NCI-H748 treated with DMSO at 0.1 percent for 48 hours (cell line): Measurements from ENCODE around the gene ATP10D.
"Not testable (repeated sequence)": the region's sequence is repeated elsewhere in the genome, so short reads cannot be mapped to it uniquely, and the experiment has no call there.

ENCODE experiments used
- DNase-seq: peaks from one replicate; lab custom pipeline; 2025; lab: John Stamatoyannopoulos, UW

ATP10D gene

GRCh38 chr4:47485047-47485692, at the start of gene ATP10D:
Gene ATP10D (plus strand): TSS chr4:47485275. CDS start chr4:47512541, 27,266 bp downstream.
- peak; percentile 59 for DNase-seq

GRCh38 chr4:47442980-47443379, 42.1 kb upstream of the ATP10D start:
- DNase-seq, result no peak

GRCh38 chr4:47444031-47444430, 41.0 kb upstream of the ATP10D start:
- no peak for DNase-seq

- no peak for DNase-seq
Measured at GRCh38 chr4:47451657-47452056, 33.4 kb upstream of the ATP10D start.

- DNase-seq, result no peak
Measured at GRCh38 chr4:47462799-47463234, 22.3 kb upstream of the ATP10D start.

GRCh38 chr4:47463235-47463956, 21.7 kb upstream of the ATP10D start, which contains the start of gene COMMD8:
Gene COMMD8 (minus strand): TSS chr4:47463702. CDS start chr4:47463651, 51 bp downstream.
- peak; percentile 64 for DNase-seq

- DNase-seq, result no peak
Measured at GRCh38 chr4:47465004-47465403, 20.1 kb upstream of the ATP10D start.

- DNase-seq, result no peak
Measured at GRCh38 chr4:47466056-47466785, 18.9 kb upstream of the ATP10D start.

GRCh38 chr4:47468706-47469365, 16.2 kb upstream of the ATP10D start:
- DNase-seq, result no peak

- DNase-seq, result no peak
Measured at GRCh38 chr4:47469951-47470350, 15.1 kb upstream of the ATP10D start.

- DNase-seq, result no peak
Measured at GRCh38 chr4:47471064-47471463, 14.0 kb upstream of the ATP10D start.

GRCh38 chr4:47471591-47471990, 13.5 kb upstream of the ATP10D start:
- DNase-seq, result no peak

- DNase-seq, result no peak
Measured at GRCh38 chr4:47473141-47473750, 11.8 kb upstream of the ATP10D start.

GRCh38 chr4:47474799-47475198, 10.3 kb upstream of the ATP10D start:
- no peak for DNase-seq

- DNase-seq, result no peak
Measured at GRCh38 chr4:47475411-47475810, 9.7 kb upstream of the ATP10D start.

GRCh38 chr4:47478804-47479203, 6.3 kb upstream of the ATP10D start:
- DNase-seq, result no peak

- no peak for DNase-seq
Measured at GRCh38 chr4:47482326-47482725, 2.7 kb upstream of the ATP10D start.

- DNase-seq, result no peak
Measured at GRCh38 chr4:47483745-47484144, 1.3 kb upstream of the ATP10D start.

- no peak for DNase-seq
Measured at GRCh38 chr4:47484168-47484567, 907 bp upstream of the ATP10D start.

- no peak for DNase-seq
Measured at GRCh38 chr4:47485768-47486167, 693 bp downstream of the ATP10D start.

- DNase-seq, result no peak
Measured at GRCh38 chr4:47486231-47486673, 1.2 kb downstream of the ATP10D start.

GRCh38 chr4:47486727-47487126, 1.7 kb downstream of the ATP10D start:
- DNase-seq, result not testable (repeated sequence)
